Measurements from ENCODE around the gene CALHM4. TPM values are rescaled to one million over a fixed set of nuclear protein-coding genes. Genes with fewer than 3 reads are reported as not detected.
A peak's percentile ranks its signal among the peaks of the same experiment; 100 is the strongest.

CALHM4 gene
- total and polyA plus RNA-seq, 2 of the 13 experiments (the other 11 are each of a cell fraction or from before 2014, with no cell fraction given) = not detected

- TF ChIP-seq ZNF318 (CRISPR knock-in tag; IDR thresholded peaks at IDR 0.05) = peak; percentile 80; the same call in 1 of the 2 replicates
- TF ChIP-seq NR1H2 (CRISPR knock-in tag; IDR thresholded peaks at IDR 0.05; ENCODE audit: borderline replicate concordance, low read depth) = peak; percentile 74; the same call in 1 of the 2 replicates
- TF ChIP-seq ZNF775 (CRISPR knock-in tag; IDR thresholded peaks at IDR 0.05; ENCODE audit: borderline replicate concordance) = no peak
- peak; percentile 91; the same call in 1 of the 2 replicates for TF ChIP-seq ZNF564 (CRISPR knock-in tag; IDR thresholded peaks at IDR 0.05)
- TF ChIP-seq ZNF282 (IDR thresholded peaks at IDR 0.05; ENCODE audit: partially characterized antibody) = no peak
- TF ChIP-seq ZBTB7B (CRISPR knock-in tag; IDR thresholded peaks at IDR 0.05) = no peak; the same call in 1 of the 2 replicates
- TF ChIP-seq LBX2 (CRISPR knock-in tag; IDR thresholded peaks at IDR 0.05; ENCODE audit: borderline replicate concordance) = peak; percentile 48; the same call in 1 of the 2 replicates
- TF ChIP-seq HES4 (CRISPR knock-in tag; IDR thresholded peaks at IDR 0.05; ENCODE audit: borderline replicate concordance) = 0 out of 2 replicates have a peak, but pooled peaks have one; percentile 46
- peak; percentile 99 for TF ChIP-seq BORCS8-MEF2B (CRISPR knock-in tag; IDR thresholded peaks at IDR 0.05)
- peak; percentile 99 for TF ChIP-seq SAFB2 (CRISPR knock-in tag; IDR thresholded peaks at IDR 0.05; ENCODE audit: borderline replicate concordance, low read depth)
- TF ChIP-seq NR0B2 (CRISPR knock-in tag; IDR thresholded peaks at IDR 0.05) = peak; percentile 93
- TF ChIP-seq AFF4 (CRISPR knock-in tag; IDR thresholded peaks at IDR 0.05) = no peak
- TF ChIP-seq GATAD1 (CRISPR knock-in tag; IDR thresholded peaks at IDR 0.05) = peak; percentile 97
- TF ChIP-seq YEATS2 (CRISPR knock-in tag; IDR thresholded peaks at IDR 0.05; ENCODE audit: borderline replicate concordance) = peak; percentile 100
- TF ChIP-seq ZNF292 (CRISPR knock-in tag; IDR thresholded peaks at IDR 0.05; ENCODE audit: borderline replicate concordance, low read depth) = peak; percentile 90
These were observed 17.5 kb downstream of the CALHM4 start, which contains the start of gene RWDD1 (continued) for GRCh38 chr6:116570856-116571682.
